ENCODE results near the gene NDUFAB1.
"Not testable (repeated sequence)": the region's sequence is repeated elsewhere in the genome, so short reads cannot be mapped to it uniquely, and the experiment has no call there.

DNA sequence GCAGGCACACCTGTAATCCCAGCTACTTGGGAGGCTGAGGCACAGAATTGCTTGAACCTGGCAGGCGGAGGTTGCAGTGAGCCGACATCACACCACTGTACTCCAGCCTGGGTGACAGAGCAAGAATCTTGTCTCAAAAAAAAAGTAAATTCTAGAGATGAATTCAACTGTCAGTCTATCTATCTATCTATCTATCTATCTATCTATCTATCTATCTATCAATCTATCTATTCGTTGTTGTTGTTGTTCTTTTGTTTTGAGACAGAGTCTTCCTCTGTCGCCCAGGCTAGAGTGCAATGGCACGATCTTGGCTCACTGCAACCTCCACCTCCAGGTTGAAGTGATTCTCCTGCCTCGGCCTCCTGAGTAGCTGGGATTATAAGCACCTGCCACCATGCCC lies 14.8 kb upstream of the NDUFAB1 start:
- TF ChIP-seq, protein P1, sequence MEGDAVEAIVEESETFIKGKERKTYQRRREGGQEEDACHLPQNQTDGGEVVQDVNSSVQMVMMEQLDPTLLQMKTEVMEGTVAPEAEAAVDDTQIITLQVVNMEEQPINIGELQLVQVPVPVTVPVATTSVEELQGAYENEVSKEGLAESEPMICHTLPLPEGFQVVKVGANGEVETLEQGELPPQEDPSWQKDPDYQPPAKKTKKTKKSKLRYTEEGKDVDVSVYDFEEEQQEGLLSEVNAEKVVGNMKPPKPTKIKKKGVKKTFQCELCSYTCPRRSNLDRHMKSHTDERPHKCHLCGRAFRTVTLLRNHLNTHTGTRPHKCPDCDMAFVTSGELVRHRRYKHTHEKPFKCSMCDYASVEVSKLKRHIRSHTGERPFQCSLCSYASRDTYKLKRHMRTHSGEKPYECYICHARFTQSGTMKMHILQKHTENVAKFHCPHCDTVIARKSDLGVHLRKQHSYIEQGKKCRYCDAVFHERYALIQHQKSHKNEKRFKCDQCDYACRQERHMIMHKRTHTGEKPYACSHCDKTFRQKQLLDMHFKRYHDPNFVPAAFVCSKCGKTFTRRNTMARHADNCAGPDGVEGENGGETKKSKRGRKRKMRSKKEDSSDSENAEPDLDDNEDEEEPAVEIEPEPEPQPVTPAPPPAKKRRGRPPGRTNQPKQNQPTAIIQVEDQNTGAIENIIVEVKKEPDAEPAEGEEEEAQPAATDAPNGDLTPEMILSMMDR (IDR thresholded peaks at IDR 0.05): not testable (repeated sequence)
- not testable (repeated sequence) for TF ChIP-seq POLR2A (IDR thresholded peaks at IDR 0.05)
